Hepatocyte (in vitro differentiated cells): ENCODE measurements around the gene PTPRC. TPM values are rescaled to one million over a fixed set of nuclear protein-coding genes. Genes with fewer than 3 reads are reported as not detected.

Experiments
- DNase-seq: peaks from one replicate; pipeline ENCODE4 v3.0.0-alpha.2; 2016; ENCODE audit warnings: low spot score
- H2AFZ ChIP-seq: fragments of 200-600 bp; sonication (generic); 2 replicates; pipeline ENCODE4 v1.6.0; 2016; ENCODE audit warnings: antibody characterized with exemption, mild to moderate bottlenecking
- H3K27ac ChIP-seq: fragments of 200-600 bp; sonication (generic); 2 replicates; pipeline ENCODE4 v1.5.1; 2016; ENCODE audit warnings: mild to moderate bottlenecking
- H3K27me3 ChIP-seq: fragments of 200-600 bp; sonication (generic); 2 replicates; pipeline ENCODE4 v1.6.1; 2016
- H3K36me3 ChIP-seq: fragments of 200-600 bp; sonication (generic); replicated peaks from 2 replicates; pipeline ENCODE4 v1.5.1; 2016; ENCODE audit warnings: low read depth; ENCODE audit not compliant: insufficient read depth
- H3K4me1 ChIP-seq: fragments of 200-600 bp; sonication (generic); 2 replicates; pipeline ENCODE4 v1.5.1; 2016; ENCODE audit warnings: mild to moderate bottlenecking, moderate library complexity; ENCODE audit not compliant: insufficient read depth
- H3K4me2 ChIP-seq: fragments of 200-600 bp; sonication (generic); 2 replicates; pipeline ENCODE4 v1.6.0; 2016
- H3K4me3 ChIP-seq: fragments of 200-600 bp; sonication (generic); 2 replicates; pipeline ENCODE4 v1.5.1; 2016; ENCODE audit warnings: mild to moderate bottlenecking
- H3K79me2 ChIP-seq: fragments of 200-600 bp; sonication (generic); 2 replicates; pipeline ENCODE4 v1.6.0; 2017; ENCODE audit warnings: mild to moderate bottlenecking
- H3K9me2 ChIP-seq: fragments of 200-600 bp; sonication (generic); replicated peaks from 2 replicates; pipeline ENCODE4 v1.6.0; 2017; ENCODE audit warnings: mild to moderate bottlenecking; ENCODE audit not compliant: insufficient read depth
- H3K9me3 ChIP-seq: fragments of 200-600 bp; sonication (generic); 2 replicates; pipeline ENCODE4 v1.5.1; 2016; ENCODE audit warnings: low read depth, mild to moderate bottlenecking
- H4K20me1 ChIP-seq: fragments of 200-600 bp; sonication (generic); 2 replicates; pipeline ENCODE4 v1.6.0; 2016; ENCODE audit warnings: mild to moderate bottlenecking; ENCODE audit not compliant: insufficient read depth, poor library complexity, severe bottlenecking
- EZH2 ChIP-seq: fragments of 200-600 bp; sonication (generic); IDR thresholded peaks from 2 replicates; pipeline ENCODE4 v1.6.1; 2016; ENCODE audit warnings: antibody characterized with exemption, mild to moderate bottlenecking, borderline replicate concordance
- EZH2phosphoT487 ChIP-seq: fragments of 200-600 bp; sonication (generic); IDR thresholded peaks from one replicate; pipeline ENCODE4 v1.6.1; 2018; ENCODE audit warnings: antibody characterized with exemption, mild to moderate bottlenecking, low read depth, moderate library complexity; ENCODE audit not compliant: unreplicated experiment, severe bottlenecking
- WGBS: methylation state at CpG from one replicate; pipeline ENCODE4 v1.1.6; 2016; ENCODE audit warnings: low lambda C conversion rate; ENCODE audit errors: missing lambda C conversion rate; 5-methylcytosine and 5-hydroxymethylcytosine counted together
- polyA plus RNA-seq: library from polyadenylated mRNA; unstranded; fragments of >200 nt; fragmentation: Nextera tagmentation; extraction: Ambion mirVana; gene quantifications from 2 replicates; pipeline ENCODE4 v1.2.1, GENCODE V29; 2016
- total RNA-seq: library from RNA; depleted of rRNA; stranded (reverse); fragments of >200 nt; gene quantifications from 2 replicates; pipeline ENCODE4 v1.2.3, GENCODE V29; 2014
- TF ChIP-seq, protein P1 (sequence below): fragments of 200-600 bp; sonication (generic); IDR thresholded peaks from 2 replicates; pipeline ENCODE4 v1.5.1; 2016; ENCODE audit warnings: antibody characterized with exemption, mild to moderate bottlenecking; ENCODE audit not compliant: poor library complexity

The PTPRC gene
- total and polyA plus RNA-seq, 2 experiments from 2014 or later, result 0.87 TPM; not detected in 1

DNA sequence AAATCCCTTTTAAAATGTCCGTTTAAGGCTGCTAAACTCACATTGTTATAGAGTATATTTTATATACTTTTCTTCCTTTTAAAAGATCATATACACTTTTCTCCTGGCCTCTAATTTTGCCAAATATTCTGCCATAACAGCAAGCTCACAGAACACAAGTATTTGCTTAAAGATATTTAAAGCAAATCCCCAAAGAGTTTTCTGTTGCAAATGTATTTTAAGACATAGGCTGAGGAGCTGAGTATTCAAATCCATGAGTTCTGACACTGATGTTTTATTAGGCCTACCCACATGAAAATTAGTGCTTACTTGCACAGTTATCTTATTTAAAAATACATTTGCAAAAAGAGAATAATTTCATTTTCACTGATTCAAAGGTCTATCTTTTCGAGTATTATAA lies 1.7 kb upstream of the PTPRC start:
- WGBS, result 91% methylated on average over 2 of the region's 2 CpGs
- TF ChIP-seq EZH2phosphoT487 (no peak), EZH2 (no peak)
- TF ChIP-seq, protein P1, sequence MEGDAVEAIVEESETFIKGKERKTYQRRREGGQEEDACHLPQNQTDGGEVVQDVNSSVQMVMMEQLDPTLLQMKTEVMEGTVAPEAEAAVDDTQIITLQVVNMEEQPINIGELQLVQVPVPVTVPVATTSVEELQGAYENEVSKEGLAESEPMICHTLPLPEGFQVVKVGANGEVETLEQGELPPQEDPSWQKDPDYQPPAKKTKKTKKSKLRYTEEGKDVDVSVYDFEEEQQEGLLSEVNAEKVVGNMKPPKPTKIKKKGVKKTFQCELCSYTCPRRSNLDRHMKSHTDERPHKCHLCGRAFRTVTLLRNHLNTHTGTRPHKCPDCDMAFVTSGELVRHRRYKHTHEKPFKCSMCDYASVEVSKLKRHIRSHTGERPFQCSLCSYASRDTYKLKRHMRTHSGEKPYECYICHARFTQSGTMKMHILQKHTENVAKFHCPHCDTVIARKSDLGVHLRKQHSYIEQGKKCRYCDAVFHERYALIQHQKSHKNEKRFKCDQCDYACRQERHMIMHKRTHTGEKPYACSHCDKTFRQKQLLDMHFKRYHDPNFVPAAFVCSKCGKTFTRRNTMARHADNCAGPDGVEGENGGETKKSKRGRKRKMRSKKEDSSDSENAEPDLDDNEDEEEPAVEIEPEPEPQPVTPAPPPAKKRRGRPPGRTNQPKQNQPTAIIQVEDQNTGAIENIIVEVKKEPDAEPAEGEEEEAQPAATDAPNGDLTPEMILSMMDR, result no peak
- Histone ChIP-seq H3K36me3 (no peaks in the 10 kb centered on the region), H3K4me2 (no peak overlapping the region), H3K9me2 (no peaks in the 10 kb centered on the region), H3K4me3 (no peak overlapping the region), H3K27ac (no peak overlapping the region), H3K4me1 (no peaks in the 10 kb centered on the region), H3K79me2 (no peaks in the 10 kb centered on the region), H3K27me3 (no peaks in the 10 kb centered on the region), H2AFZ (no peak overlapping the region), H4K20me1 (no peaks in the 10 kb centered on the region), H3K9me3 (no peaks in the 10 kb centered on the region)
- DNase-seq, result no peak

DNA sequence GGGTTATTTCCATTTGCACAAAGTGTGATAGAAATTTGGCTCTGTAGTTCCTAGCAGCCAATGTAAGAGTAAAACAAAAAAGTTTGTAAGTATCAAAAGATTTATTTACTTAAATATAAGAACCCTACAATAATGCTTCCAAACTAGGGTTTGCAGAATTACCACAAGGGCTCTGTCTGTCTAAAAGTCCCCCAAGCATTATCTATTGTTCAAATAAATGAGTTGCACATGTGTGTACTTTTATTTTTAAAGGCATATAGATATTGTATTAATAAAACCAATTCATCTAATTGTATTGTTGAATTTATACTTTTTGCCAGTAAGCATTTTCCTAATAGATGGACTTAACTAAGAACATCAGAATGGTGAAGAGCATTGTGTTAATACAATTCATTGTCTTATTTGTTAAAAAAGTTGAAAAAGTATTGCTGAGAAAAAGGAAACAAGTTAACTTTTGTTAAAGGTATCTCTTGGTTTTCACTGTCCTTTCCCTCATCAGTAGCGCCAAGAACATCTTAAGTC lies 863 bp upstream of the PTPRC start:
- Histone ChIP-seq H4K20me1 (no peaks in the 10 kb centered on the region), H3K4me2 (no peak overlapping the region), H3K9me3 (no peaks in the 10 kb centered on the region), H3K27ac (no peak overlapping the region), H3K4me1 (no peaks in the 10 kb centered on the region), H3K27me3 (no peaks in the 10 kb centered on the region), H3K9me2 (no peaks in the 10 kb centered on the region), H3K4me3 (no peak overlapping the region), H3K36me3 (no peaks in the 10 kb centered on the region), H2AFZ (no peak overlapping the region), H3K79me2 (no peaks in the 10 kb centered on the region)
- TF ChIP-seq EZH2, result no peak
- WGBS, result 100% methylated on average over 1 of the region's 1 CpG
- no peak for DNase-seq

DNA sequence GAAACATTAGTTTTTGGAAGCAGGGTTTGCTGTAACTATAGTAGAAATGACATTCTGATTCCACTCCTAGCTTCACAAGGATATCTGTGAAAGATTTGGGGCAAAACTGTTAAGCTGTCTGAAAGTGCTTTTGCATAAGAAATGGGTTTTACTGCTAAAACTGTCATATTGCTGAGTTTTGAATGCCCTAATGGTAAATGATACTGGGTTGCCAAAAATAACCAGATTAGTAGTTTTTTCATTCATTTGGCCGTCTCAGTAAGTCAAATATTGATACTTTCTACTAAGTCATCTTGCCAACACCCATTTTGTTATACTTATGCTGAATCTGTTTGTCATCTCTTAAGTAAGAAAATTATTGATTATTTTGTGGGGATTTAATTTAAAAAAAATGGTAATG lies 399 bp upstream of the PTPRC start:
- Histone ChIP-seq H3K79me2 (no peaks in the 10 kb centered on the region), H3K9me3 (no peaks in the 10 kb centered on the region), H4K20me1 (no peaks in the 10 kb centered on the region), H3K4me2 (no peak overlapping the region), H3K4me3 (no peak overlapping the region), H3K27ac (no peak overlapping the region), H3K4me1 (no peaks in the 10 kb centered on the region), H3K36me3 (no peaks in the 10 kb centered on the region), H3K9me2 (no peaks in the 10 kb centered on the region), H2AFZ (no peak overlapping the region), H3K27me3 (no peaks in the 10 kb centered on the region)
- no peak for TF ChIP-seq EZH2phosphoT487
- no peak for TF ChIP-seq EZH2
- TF ChIP-seq, protein P1, result no peak
- no peak for DNase-seq
- WGBS, result 76% methylated on average over 1 of the region's 1 CpG

DNA sequence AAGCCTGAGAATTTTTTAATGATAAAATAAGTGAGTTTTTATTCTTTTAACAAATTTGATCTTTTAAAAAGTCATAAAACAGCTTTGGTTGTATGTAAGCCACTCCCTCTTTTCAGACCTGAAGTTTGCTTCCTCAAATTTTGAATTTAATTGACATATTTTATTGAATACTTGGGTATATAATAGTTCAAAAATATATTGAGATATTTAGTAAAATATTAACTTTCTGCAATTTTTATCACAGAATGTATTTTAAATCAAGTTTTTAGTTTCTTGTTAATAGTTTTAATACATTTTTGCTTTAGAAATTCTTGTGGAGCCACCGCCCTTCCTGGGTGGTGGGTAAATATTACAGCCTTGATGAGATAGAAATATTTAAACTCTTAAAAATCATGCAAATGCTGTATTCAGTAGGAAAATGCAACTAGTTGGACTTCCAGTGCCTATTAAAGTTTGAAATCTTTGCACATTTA lies 867 bp downstream of the PTPRC start:
- H3K9me2 ChIP-seq, result no peaks in the 10 kb centered on the region
- no peaks in the 10 kb centered on the region for H4K20me1 ChIP-seq
- no peak overlapping the region for H3K27ac ChIP-seq
- no peaks in the 10 kb centered on the region for H3K9me3 ChIP-seq
- H3K27me3 ChIP-seq, result no peaks in the 10 kb centered on the region
- H3K4me2 ChIP-seq, result no peak overlapping the region
- TF ChIP-seq EZH2 (no peak), EZH2phosphoT487 (no peak)
- TF ChIP-seq, protein P1, result no peak
- no peaks in the 10 kb centered on the region for H3K79me2 ChIP-seq
- no peaks in the 10 kb centered on the region for H3K4me1 ChIP-seq
- H2AFZ ChIP-seq, result no peak overlapping the region
- H3K36me3 ChIP-seq, result no peaks in the 10 kb centered on the region
- WGBS, result 100% methylated on average over 1 of the region's 1 CpG
- DNase-seq, result no peak
- H3K4me3 ChIP-seq, result no peak overlapping the region
